HG03095 (cell line): ENCODE results near the gene CEP295NL.
"Not testable (repeated sequence)": the region's sequence is repeated elsewhere in the genome, so short reads cannot be mapped to it uniquely, and the experiment has no call there.

ENCODE experiments used
- ATAC-seq: cut with Tn5 transposase; IDR thresholded peaks from one replicate; pipeline ENCODE4 v1.9.1; 2021; ENCODE audit warnings: moderate library complexity; ENCODE audit not compliant: unreplicated experiment

Gene CEP295NL

GRCh38 chr17:78867046-78867445 is 36.0 kb downstream of the CEP295NL start:
- not testable (repeated sequence) for ATAC-seq

GRCh38 chr17:78865682-78866390 is 37.2 kb downstream of the CEP295NL start:
- no peak for ATAC-seq

DNA sequence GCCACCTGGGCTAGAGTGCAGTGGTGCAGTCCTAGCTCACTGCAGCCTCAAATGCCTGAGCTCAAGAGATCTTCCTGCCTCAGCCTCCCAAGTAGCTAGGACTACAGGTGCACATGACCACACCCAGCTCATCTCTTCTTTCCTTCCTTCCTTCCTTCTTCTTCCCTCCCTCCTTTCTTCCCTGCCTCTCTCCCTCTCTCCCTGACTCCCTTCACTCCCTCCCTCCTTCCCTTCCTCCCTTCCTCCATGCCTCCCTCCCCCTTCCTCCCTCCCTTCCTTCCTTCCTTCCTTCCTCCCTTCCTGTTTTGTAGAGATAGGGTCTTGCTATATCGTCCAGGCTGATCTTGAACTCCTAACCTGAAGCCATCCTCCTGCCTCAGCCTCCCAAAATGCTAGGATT is 38.9 kb downstream of the CEP295NL start:
- ATAC-seq = no peak

DNA sequence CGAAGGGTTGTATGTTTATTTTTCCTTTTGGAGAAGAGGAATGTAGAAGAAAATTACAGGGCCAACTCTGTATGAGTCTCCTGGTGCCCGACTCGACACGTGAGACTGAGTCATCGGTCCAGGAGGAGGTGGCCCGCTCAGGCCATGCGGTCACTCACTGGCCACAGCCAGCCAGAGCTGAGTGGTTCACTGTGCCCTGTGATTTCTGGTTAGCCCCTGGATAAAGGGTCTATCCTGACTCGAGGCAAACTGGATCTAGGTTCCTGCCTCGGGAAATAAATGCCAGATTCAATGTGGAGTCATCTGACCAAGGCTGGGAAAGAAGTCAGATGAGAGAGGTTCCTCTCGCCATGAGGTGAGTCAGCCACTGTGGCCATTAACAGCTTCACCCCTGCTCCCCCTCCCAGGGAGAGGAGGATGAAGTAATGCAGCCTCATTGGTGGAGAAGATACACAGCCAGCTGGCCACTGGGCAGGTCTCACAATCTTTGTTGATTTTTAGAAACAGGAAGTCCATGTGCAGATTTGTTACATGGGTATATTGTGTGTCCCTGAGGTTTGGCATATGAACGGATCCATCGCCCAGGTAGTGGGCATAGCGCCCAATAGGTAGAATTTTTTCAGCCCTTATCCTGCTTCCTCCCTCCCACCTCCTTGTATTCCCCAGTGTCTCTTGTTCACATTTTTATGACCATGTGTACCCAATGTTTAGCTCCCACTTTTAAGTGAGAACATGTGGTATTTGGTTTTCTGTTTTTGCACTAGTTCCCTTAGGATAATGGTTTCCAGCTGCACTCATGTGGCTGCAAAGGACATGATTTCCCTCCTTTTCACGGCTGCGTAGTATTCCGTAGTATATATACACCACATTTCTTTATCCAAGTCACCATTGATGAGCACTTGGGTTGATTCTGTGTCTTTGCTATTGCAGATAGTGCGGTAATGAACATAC is 40.7 kb downstream of the CEP295NL start:
- no peak for ATAC-seq

- ATAC-seq = no peak
These were observed 41.8 kb downstream of the CEP295NL start for GRCh38 chr17:78861229-78861628.

GRCh38 chr17:78859051-78859450 is 44.0 kb downstream of the CEP295NL start:
- no peak for ATAC-seq

DNA sequence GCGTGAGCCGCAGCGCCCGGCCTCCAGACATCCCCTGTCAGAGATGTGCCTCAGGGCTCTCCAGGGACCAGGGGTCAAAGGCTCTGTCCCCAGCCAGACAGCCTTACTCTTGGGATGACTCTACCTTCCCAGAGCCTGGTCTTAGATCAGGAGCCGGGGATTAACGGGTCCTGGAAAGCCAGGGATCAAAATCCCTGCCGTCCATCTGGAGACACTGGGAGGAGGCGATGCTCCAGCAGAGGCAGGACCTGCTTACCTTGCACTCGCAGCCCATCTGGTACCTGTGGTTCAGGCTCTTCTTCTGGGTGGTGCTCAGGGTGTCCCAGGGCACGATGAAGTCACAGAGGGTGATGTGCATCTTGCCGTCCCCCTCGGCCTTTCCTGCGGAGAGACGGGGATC is 45.7 kb downstream of the CEP295NL start:
- ATAC-seq = no peak

- no peak for ATAC-seq
These were observed 47.3 kb downstream of the CEP295NL start for GRCh38 chr17:78855561-78856165.

DNA sequence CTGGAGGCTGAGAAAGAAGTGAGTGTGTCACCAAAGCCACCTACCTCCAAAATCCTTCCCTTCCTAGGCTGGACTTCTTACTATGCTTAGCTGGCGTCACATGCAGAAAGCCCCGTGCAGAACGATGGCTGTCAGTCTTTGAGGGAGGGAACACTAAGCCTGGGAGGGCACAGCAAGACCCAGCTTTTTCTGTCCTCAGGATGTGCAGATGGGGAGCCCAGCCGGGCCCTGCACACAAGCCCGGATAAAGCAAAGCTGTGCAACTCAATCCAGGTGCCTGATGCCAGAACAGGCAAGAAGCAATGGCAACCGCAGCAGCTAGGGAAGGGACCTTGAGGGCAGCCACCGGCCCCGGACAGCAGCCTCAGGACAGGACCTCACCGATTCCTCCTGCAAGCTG is 48.5 kb downstream of the CEP295NL start:
- no peak for ATAC-seq

- no peak for ATAC-seq
These were observed 49.0 kb downstream of the CEP295NL start for GRCh38 chr17:78853926-78854394.

GRCh38 chr17:78852709-78853121 is 50.3 kb downstream of the CEP295NL start:
- ATAC-seq = no peak

- ATAC-seq = no peak
These were observed 54.0 kb downstream of the CEP295NL start for GRCh38 chr17:78849026-78849425.

- no peak for ATAC-seq
These were observed 55.9 kb downstream of the CEP295NL start for GRCh38 chr17:78847052-78847451.

DNA sequence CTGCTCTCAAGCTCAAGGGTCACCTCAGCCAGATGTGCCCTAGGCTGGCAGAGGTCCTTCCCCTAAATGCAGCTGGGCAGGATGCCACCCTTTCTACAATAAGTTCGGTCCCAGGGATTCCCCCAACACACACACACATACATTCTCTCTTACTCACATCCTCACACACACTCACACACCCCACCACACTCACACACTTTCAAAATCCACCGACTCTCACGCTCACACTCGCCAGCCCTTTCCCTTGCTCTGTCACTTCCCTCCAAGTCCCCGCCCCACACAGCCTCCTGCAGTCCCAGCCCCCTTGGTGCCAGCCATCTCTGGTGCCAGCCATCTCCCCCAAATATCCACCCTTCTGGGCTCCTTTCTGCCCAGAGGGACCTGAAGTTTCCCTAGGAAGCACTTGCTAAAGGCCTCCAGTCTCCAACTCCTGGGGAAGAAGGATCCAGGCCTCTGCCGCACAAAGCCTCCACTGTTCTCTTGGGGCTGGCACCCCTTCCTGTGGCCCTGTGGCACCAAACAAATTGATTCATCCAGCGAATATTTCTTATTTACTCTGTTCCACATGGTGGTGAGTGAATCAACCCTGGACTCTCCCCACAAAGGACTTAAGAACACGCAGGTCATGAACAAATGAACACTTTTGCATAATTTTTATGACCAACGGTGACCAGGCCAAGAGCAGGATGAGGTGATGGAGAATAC is 58.5 kb downstream of the CEP295NL start:
- ATAC-seq = no peak

DNA sequence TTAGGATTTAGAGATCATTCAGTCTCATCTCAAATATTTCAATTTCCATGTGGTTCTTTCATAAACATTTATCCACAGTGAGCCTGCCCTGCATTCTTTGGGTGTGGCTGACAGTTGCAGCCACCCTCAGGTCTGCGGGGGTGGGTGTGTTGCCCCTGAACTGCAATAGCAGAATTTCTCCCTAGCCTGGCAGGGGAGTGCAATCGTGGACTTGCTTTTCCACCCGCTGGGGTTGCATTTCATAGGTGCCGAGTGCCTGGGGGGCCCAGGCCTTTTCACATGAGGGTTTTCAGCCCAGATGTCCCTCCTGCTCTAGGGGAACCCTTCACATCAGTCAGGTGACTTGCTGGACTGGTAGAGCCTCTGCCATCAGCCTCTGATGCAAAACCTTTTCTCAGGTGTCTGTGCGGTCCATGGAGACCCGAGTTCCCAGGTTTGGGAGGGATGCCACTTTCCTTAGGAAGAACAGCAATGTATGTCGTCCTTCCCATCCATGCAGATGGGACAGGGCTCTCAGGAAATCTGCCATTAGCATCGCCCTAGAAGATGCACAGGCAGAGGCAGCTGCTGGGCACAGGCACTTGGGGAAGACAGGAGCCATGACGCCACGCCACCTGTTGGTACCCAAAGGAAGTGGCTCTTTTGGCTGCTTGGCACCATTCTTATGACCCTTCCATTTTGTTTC is 60.0 kb downstream of the CEP295NL start:
- no peak for ATAC-seq

- ATAC-seq = peak; percentile 86
These were observed 62.0 kb downstream of the CEP295NL start, which contains the start of gene USP36 for GRCh38 chr17:78840780-78841611. TSS of gene USP36 (minus strand) at chr17:78840814. CDS start at chr17:78836363, 4,451 bp downstream.
